Hepatocyte (in vitro differentiated cells): ENCODE measurements around the gene MBOAT7.

Experiments used
- CTCF ChIP-seq: fragments of 200-600 bp; sonication (generic); IDR thresholded peaks from 2 replicates; pipeline ENCODE4 v1.5.1; 2016; ENCODE audit warnings: antibody characterized with exemption, mild to moderate bottlenecking; ENCODE audit not compliant: poor library complexity
- EZH2 ChIP-seq: fragments of 200-600 bp; sonication (generic); IDR thresholded peaks from 2 replicates; pipeline ENCODE4 v1.6.1; 2016; ENCODE audit warnings: antibody characterized with exemption, mild to moderate bottlenecking, borderline replicate concordance

- no peak for TF ChIP-seq CTCF
- no peak for TF ChIP-seq EZH2
These were observed 28.9 kb upstream of the MBOAT7 start for GRCh38 chr19:54218259-54218658.
